SK-N-MC (cell line): Measurements from ENCODE around the gene TNF.
A peak's percentile ranks its signal among the peaks of the same experiment; 100 is the strongest.

Experiments used
- DNase-seq: peaks from one replicate; pipeline ENCODE4 v3.0.0-alpha.2; 2011; ENCODE audit warnings: low read depth, low spot score
- H3K27ac ChIP-seq: fragments of 200-600 bp; sonication (generic); 2 replicates; pipeline ENCODE4 v1.5.1; 2016; ENCODE audit warnings: mixed run types
- H3K36me3 ChIP-seq: fragments of 200-600 bp; sonication (generic); 2 replicates; pipeline ENCODE4 v1.6.1; 2017; ENCODE audit warnings: antibody characterized with exemption, low read length, mixed read lengths; ENCODE audit not compliant: insufficient read depth
- H3K4me3 ChIP-seq: fragments of 200-600 bp; sonication (generic); 2 replicates; pipeline ENCODE4 v1.5.1; 2016
- H3K9ac ChIP-seq: fragments of 200-600 bp; sonication (generic); 2 replicates; pipeline ENCODE4 v1.8.0; 2017; ENCODE audit warnings: mixed run types, mixed read lengths; ENCODE audit not compliant: insufficient read length
- H3K9me3 ChIP-seq: fragments of 200-600 bp; sonication (generic); 2 replicates; pipeline ENCODE4 v1.6.1; 2017; ENCODE audit warnings: low read depth, mild to moderate bottlenecking, antibody characterized with exemption, low read length, moderate library complexity, mixed read lengths
- EZH2 ChIP-seq: fragments of 200-600 bp; sonication (generic); IDR thresholded peaks from one replicate; pipeline ENCODE4 v1.6.1; 2017; ENCODE audit warnings: antibody characterized with exemption
- FOXP2 ChIP-seq: optimal IDR thresholded peaks from 2 replicates; pipeline ENCODE3; 2011; ENCODE audit warnings: mild to moderate bottlenecking, moderate library complexity; ENCODE audit not compliant: insufficient read depth; ENCODE audit errors: extremely low read length, control extremely low read depth
- POLR2AphosphoS5 ChIP-seq: IDR thresholded peaks from 2 replicates; pipeline ENCODE4 v1.6.1; 2012; ENCODE audit warnings: mild to moderate bottlenecking, low read depth, low read length, borderline replicate concordance

The TNF gene

GRCh38 chr6:31622684-31623091 lies 47.3 kb downstream of the TNF start:
- Histone ChIP-seq H3K9me3 (no peaks in the 10 kb centered on the region), H3K9ac (peak overlapping the region; percentile 99), H3K36me3 (peaks cover 65% of the 10 kb centered on the region), H3K27ac (peak overlapping the region; percentile 98; the same call in 1 of the 2 replicates), H3K4me3 (peak overlapping the region; percentile 100)
- DNase-seq, result no peak
- no peak for TF ChIP-seq FOXP2
- no peak for TF ChIP-seq POLR2AphosphoS5
- no peak for TF ChIP-seq EZH2

- DNase-seq, result no peak
- Histone ChIP-seq H3K27ac (no peak overlapping the region), H3K9me3 (no peaks in the 10 kb centered on the region), H3K36me3 (peaks cover 78% of the 10 kb centered on the region), H3K4me3 (no peak overlapping the region), H3K9ac (no peak overlapping the region)
- TF ChIP-seq FOXP2 (no peak), POLR2AphosphoS5 (no peak), EZH2 (no peak)
Measured at GRCh38 chr6:31624070-31624469, 48.7 kb downstream of the TNF start.

- Histone ChIP-seq H3K9ac (no peak overlapping the region), H3K4me3 (no peak overlapping the region), H3K27ac (no peak overlapping the region), H3K36me3 (peaks cover 100% of the 10 kb centered on the region), H3K9me3 (no peaks in the 10 kb centered on the region)
- no peak for DNase-seq
- no peak for TF ChIP-seq POLR2AphosphoS5
- TF ChIP-seq EZH2, result no peak
- TF ChIP-seq FOXP2, result no peak
Measured at GRCh38 chr6:31626952-31627351, 51.6 kb downstream of the TNF start.

GRCh38 chr6:31627690-31628287 lies 52.4 kb downstream of the TNF start:
- Histone ChIP-seq H3K9ac (no peak overlapping the region), H3K4me3 (no peak overlapping the region), H3K27ac (no peak overlapping the region), H3K36me3 (peaks cover 100% of the 10 kb centered on the region), H3K9me3 (no peaks in the 10 kb centered on the region)
- DNase-seq, result no peak
- no peak for TF ChIP-seq EZH2
- no peak for TF ChIP-seq POLR2AphosphoS5
- no peak for TF ChIP-seq FOXP2
